Astrocyte of the spinal cord (primary cell): Measurements from ENCODE around the gene LDLRAD3.

Experiments
- DNase-seq: peaks from one replicate; pipeline ENCODE4 v3.0.0; 2011; ENCODE audit warnings: low read depth, low spot score
- H3K4me3 ChIP-seq: 2 replicates; pipeline ENCODE4 v1.5.1; 2011; ENCODE audit warnings: low read depth, mild to moderate bottlenecking, low read length, moderate library complexity
- CTCF ChIP-seq: IDR thresholded peaks from 2 replicates; pipeline ENCODE4 v1.5.1; 2012; ENCODE audit warnings: low read depth, mild to moderate bottlenecking, low read length, inconsistent platforms
- in situ Hi-C: cut with HindIII; loops from 2 replicates; pipeline ENCODE4 v1.10.0; 2017; ENCODE audit warnings: low sequenced_read_pairs

LDLRAD3 gene

GRCh38 chr11:35924811-35925210 lies 19.1 kb upstream of the LDLRAD3 start:
- no peak for DNase-seq
- in situ Hi-C loops: loop anchor here (25.0 kb wide), 1 partner anchor 288 kb away; no protein-coding TSS in a partner anchor
- no peak for TF ChIP-seq CTCF
- no peak overlapping the region for H3K4me3 ChIP-seq

- DNase-seq: no peak
- H3K4me3 ChIP-seq: no peak overlapping the region
- no peak for TF ChIP-seq CTCF
- in situ Hi-C loops: no loop called here
Measured at GRCh38 chr11:35927104-35927503, 16.8 kb upstream of the LDLRAD3 start.

GRCh38 chr11:35927682-35928081 lies 16.2 kb upstream of the LDLRAD3 start:
- in situ Hi-C loops: no loop called here
- H3K4me3 ChIP-seq: no peak overlapping the region
- TF ChIP-seq CTCF: no peak
- no peak for DNase-seq

- no peak for TF ChIP-seq CTCF
- in situ Hi-C loops: no loop called here
- no peak overlapping the region for H3K4me3 ChIP-seq
- no peak for DNase-seq
Measured at GRCh38 chr11:35928688-35929395, 15.0 kb upstream of the LDLRAD3 start.

GRCh38 chr11:35930466-35930865 lies 13.4 kb upstream of the LDLRAD3 start:
- no peak overlapping the region for H3K4me3 ChIP-seq
- no peak for DNase-seq
- no peak for TF ChIP-seq CTCF
- in situ Hi-C loops: no loop called here

- TF ChIP-seq CTCF: no peak
- H3K4me3 ChIP-seq: no peak overlapping the region
- no peak for DNase-seq
- in situ Hi-C loops: no loop called here
Measured at GRCh38 chr11:35932121-35932520, 11.7 kb upstream of the LDLRAD3 start.
